Measurements from ENCODE around the gene DLGAP1. TPM values are rescaled to one million over a fixed set of nuclear protein-coding genes. Genes with fewer than 3 reads are reported as not detected.

Gene DLGAP1
- total and polyA plus RNA-seq, 2 of the 13 experiments (the other 11 are each of a cell fraction or from before 2014, with no cell fraction given) = 0.01 TPM; not detected in 1

DNA sequence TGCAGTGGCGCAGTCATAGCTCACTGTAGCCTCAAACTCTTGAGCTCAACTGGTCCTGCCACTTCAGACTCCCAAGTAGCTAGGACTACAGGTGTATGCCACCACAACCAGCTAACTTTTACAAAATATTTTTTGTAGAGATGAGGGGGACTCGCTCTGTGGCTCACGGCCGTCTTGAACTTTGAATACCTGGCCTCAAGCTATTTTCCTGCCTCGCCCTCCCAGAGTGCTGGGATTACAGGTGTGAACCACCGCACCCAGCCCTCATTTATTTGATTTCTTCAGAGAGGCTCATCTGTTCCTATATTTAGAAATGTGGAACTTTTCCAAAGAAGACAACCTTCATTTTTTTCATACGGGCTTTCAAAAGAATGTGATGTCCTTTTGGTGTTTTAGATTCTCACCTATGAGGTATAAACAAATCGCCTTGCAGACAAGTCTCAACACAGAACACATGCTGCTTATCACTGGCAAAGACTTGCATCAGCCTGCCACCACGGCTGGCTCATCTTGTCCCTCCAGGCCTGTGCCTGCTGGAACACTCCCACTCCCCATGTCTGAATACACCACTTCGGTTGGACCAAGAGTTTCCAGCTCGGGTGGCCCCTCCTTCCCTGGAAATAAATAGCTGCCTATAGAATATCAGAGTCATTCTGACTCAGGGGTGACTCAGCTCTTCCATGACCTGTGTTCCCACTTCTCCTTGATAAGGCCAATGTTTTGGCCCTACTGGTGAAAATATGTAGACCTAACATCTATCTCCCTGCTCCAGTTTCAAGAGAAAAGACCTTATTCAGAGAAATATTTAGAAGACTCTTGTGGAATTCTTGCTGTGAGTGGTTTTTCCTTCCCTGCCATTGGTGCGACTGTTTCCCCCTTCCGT, 802.5 kb downstream of the DLGAP1 start (continued):
- TF ChIP-seq, protein P1, sequence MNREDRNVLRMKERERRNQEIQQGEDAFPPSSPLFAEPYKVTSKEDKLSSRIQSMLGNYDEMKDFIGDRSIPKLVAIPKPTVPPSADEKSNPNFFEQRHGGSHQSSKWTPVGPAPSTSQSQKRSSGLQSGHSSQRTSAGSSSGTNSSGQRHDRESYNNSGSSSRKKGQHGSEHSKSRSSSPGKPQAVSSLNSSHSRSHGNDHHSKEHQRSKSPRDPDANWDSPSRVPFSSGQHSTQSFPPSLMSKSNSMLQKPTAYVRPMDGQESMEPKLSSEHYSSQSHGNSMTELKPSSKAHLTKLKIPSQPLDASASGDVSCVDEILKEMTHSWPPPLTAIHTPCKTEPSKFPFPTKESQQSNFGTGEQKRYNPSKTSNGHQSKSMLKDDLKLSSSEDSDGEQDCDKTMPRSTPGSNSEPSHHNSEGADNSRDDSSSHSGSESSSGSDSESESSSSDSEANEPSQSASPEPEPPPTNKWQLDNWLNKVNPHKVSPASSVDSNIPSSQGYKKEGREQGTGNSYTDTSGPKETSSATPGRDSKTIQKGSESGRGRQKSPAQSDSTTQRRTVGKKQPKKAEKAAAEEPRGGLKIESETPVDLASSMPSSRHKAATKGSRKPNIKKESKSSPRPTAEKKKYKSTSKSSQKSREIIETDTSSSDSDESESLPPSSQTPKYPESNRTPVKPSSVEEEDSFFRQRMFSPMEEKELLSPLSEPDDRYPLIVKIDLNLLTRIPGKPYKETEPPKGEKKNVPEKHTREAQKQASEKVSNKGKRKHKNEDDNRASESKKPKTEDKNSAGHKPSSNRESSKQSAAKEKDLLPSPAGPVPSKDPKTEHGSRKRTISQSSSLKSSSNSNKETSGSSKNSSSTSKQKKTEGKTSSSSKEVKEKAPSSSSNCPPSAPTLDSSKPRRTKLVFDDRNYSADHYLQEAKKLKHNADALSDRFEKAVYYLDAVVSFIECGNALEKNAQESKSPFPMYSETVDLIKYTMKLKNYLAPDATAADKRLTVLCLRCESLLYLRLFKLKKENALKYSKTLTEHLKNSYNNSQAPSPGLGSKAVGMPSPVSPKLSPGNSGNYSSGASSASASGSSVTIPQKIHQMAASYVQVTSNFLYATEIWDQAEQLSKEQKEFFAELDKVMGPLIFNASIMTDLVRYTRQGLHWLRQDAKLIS (CRISPR knock-in tag; IDR thresholded peaks at IDR 0.05) = peak; percentile 78; the same call in 1 of the 2 replicates
- TF ChIP-seq ZNF567 (CRISPR knock-in tag; IDR thresholded peaks at IDR 0.05; ENCODE audit: borderline replicate concordance) (no peak), ZNF563 (CRISPR knock-in tag; IDR thresholded peaks at IDR 0.05) (no peak), RORA (CRISPR knock-in tag; IDR thresholded peaks at IDR 0.05) (no peak), GTF2F1 (IDR thresholded peaks at IDR 0.05; ENCODE audit: low read length) (no peak), ZNF143 (CRISPR knock-in tag; IDR thresholded peaks at IDR 0.05) (no peak), ZNF383 (CRISPR knock-in tag; IDR thresholded peaks at IDR 0.05; ENCODE audit: borderline replicate concordance) (no peak), ZNF230 (CRISPR knock-in tag; IDR thresholded peaks at IDR 0.05) (no peak), JUN (CRISPR knock-in tag; IDR thresholded peaks at IDR 0.05) (no peak), CBX1 (IDR thresholded peaks at IDR 0.05; ENCODE audit: low read depth) (no peak)
- TF ChIP-seq, protein P2, sequence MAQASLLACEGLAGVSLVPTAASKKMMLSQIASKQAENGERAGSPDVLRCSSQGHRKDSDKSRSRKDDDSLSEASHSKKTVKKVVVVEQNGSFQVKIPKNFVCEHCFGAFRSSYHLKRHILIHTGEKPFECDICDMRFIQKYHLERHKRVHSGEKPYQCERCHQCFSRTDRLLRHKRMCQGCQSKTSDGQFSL (CRISPR knock-in tag; IDR thresholded peaks at IDR 0.05) = no peak
- TF ChIP-seq, protein P3, sequence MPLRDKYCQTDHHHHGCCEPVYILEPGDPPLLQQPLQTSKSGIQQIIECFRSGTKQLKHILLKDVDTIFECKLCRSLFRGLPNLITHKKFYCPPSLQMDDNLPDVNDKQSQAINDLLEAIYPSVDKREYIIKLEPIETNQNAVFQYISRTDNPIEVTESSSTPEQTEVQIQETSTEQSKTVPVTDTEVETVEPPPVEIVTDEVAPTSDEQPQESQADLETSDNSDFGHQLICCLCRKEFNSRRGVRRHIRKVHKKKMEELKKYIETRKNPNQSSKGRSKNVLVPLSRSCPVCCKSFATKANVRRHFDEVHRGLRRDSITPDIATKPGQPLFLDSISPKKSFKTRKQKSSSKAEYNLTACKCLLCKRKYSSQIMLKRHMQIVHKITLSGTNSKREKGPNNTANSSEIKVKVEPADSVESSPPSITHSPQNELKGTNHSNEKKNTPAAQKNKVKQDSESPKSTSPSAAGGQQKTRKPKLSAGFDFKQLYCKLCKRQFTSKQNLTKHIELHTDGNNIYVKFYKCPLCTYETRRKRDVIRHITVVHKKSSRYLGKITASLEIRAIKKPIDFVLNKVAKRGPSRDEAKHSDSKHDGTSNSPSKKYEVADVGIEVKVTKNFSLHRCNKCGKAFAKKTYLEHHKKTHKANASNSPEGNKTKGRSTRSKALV (CRISPR knock-in tag; IDR thresholded peaks at IDR 0.05) = no peak
- TF ChIP-seq, protein P4, sequence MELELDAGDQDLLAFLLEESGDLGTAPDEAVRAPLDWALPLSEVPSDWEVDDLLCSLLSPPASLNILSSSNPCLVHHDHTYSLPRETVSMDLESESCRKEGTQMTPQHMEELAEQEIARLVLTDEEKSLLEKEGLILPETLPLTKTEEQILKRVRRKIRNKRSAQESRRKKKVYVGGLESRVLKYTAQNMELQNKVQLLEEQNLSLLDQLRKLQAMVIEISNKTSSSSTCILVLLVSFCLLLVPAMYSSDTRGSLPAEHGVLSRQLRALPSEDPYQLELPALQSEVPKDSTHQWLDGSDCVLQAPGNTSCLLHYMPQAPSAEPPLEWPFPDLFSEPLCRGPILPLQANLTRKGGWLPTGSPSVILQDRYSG (CRISPR knock-in tag; IDR thresholded peaks at IDR 0.05) = no peak
- TF ChIP-seq, protein P5, sequence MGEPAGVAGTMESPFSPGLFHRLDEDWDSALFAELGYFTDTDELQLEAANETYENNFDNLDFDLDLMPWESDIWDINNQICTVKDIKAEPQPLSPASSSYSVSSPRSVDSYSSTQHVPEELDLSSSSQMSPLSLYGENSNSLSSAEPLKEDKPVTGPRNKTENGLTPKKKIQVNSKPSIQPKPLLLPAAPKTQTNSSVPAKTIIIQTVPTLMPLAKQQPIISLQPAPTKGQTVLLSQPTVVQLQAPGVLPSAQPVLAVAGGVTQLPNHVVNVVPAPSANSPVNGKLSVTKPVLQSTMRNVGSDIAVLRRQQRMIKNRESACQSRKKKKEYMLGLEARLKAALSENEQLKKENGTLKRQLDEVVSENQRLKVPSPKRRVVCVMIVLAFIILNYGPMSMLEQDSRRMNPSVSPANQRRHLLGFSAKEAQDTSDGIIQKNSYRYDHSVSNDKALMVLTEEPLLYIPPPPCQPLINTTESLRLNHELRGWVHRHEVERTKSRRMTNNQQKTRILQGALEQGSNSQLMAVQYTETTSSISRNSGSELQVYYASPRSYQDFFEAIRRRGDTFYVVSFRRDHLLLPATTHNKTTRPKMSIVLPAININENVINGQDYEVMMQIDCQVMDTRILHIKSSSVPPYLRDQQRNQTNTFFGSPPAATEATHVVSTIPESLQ (CRISPR knock-in tag; conservative IDR thresholded peaks at IDR 0.05) = no peak
- TF ChIP-seq, protein P6, sequence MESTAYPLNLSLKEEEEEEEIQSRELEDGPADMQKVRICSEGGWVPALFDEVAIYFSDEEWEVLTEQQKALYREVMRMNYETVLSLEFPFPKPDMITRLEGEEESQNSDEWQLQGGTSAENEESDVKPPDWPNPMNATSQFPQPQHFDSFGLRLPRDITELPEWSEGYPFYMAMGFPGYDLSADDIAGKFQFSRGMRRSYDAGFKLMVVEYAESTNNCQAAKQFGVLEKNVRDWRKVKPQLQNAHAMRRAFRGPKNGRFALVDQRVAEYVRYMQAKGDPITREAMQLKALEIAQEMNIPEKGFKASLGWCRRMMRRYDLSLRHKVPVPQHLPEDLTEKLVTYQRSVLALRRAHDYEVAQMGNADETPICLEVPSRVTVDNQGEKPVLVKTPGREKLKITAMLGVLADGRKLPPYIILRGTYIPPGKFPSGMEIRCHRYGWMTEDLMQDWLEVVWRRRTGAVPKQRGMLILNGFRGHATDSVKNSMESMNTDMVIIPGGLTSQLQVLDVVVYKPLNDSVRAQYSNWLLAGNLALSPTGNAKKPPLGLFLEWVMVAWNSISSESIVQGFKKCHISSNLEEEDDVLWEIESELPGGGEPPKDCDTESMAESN (CRISPR knock-in tag; conservative IDR thresholded peaks at IDR 0.05) = no peak

Measured in HepG2 (cell line).